Measurements from ENCODE around the gene MTFR2. TPM values are rescaled to one million over a fixed set of nuclear protein-coding genes. Genes with fewer than 3 reads are reported as not detected.

MTFR2 gene
- polyA plus RNA-seq, 2 of the 4 experiments (the other 2 are of a cell fraction) = 11.8 to 20.1 TPM

DNA sequence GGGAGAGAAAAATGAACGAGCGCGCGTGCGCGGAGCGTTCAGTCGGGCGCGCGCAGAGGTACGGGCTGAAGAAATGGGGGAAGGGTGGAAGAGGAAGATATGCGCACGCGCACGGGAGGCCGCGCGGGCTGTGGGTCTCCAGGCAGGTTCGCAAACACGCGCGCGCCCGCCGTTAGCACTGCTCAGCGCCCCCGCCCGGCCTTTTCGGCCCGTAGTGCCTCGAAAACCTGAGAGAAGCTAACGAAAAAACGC, 39.1 kb upstream of the MTFR2 start:
- CTCF ChIA-PET = interaction anchor here (0.8 kb wide), 2 partner anchors 12 to 19 kb away, joined by 3 to 5 read pairs; no protein-coding TSS in a partner anchor
- POLR2A ChIA-PET = interaction anchor here (0.7 to 3.7 kb wide), 16 partner anchors 9 to 791 kb away, joined by 3 to 33 read pairs (median 5); partner anchors contain the start of genes AHI1, MAP3K5 and MTFR2
- H3K4me3 ChIP-seq = peak overlapping the region; percentile 99
- ATAC-seq (peak; percentile 72), DNase-seq (ENCODE audit: low read depth in 1 of 2, low spot score in 1 of 2) (peak; percentile 58 to 89), FAIRE-seq (no peak)
- peak overlapping the region; percentile 99 to 100 for H3K27ac ChIP-seq
- TF ChIP-seq, protein P1, sequence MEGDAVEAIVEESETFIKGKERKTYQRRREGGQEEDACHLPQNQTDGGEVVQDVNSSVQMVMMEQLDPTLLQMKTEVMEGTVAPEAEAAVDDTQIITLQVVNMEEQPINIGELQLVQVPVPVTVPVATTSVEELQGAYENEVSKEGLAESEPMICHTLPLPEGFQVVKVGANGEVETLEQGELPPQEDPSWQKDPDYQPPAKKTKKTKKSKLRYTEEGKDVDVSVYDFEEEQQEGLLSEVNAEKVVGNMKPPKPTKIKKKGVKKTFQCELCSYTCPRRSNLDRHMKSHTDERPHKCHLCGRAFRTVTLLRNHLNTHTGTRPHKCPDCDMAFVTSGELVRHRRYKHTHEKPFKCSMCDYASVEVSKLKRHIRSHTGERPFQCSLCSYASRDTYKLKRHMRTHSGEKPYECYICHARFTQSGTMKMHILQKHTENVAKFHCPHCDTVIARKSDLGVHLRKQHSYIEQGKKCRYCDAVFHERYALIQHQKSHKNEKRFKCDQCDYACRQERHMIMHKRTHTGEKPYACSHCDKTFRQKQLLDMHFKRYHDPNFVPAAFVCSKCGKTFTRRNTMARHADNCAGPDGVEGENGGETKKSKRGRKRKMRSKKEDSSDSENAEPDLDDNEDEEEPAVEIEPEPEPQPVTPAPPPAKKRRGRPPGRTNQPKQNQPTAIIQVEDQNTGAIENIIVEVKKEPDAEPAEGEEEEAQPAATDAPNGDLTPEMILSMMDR (IDR thresholded peaks at IDR 0.05) = no peak
- TF ChIP-seq MAX (IDR thresholded peaks at IDR 0.05) (peak; percentile 26; the same call in 1 of the 2 replicates), HMGXB4 (CRISPR knock-in tag; IDR thresholded peaks at IDR 0.05; ENCODE audit: borderline replicate concordance) (no peak), FOSB (CRISPR knock-in tag; IDR thresholded peaks at IDR 0.05) (no peak)
- peak overlapping the region; percentile 72; the same call in 2 of the 3 replicates for H3K4me2 ChIP-seq
- H3K4me1 ChIP-seq = peaks cover 28% of the 10 kb centered on the region
- 0% methylated on average over 14 of the region's 34 CpGs for WGBS (ENCODE audit: missing lambda C conversion rate)
- H3K9me3 ChIP-seq = no peaks in the 10 kb centered on the region

GRCh38 chr6:136288566-136289326, 38.6 kb upstream of the MTFR2 start:
- Histone ChIP-seq H3K4me3 (peak overlapping the region; percentile 99), H3K4me2 (peak overlapping the region; percentile 72), H3K4me1 (peaks cover 32% of the 10 kb centered on the region), H3K9me3 (no peaks in the 10 kb centered on the region), H3K27ac (peak overlapping the region; percentile 99 to 100)
- no peak for TF ChIP-seq ZC3H11A (IDR thresholded peaks at IDR 0.05)
- TF ChIP-seq ZNF302 (CRISPR knock-in tag; IDR thresholded peaks at IDR 0.05) = no peak
- TF ChIP-seq CHD4 (IDR thresholded peaks at IDR 0.05; ENCODE audit: borderline replicate concordance) = no peak
- no peak for TF ChIP-seq ZSCAN20 (CRISPR knock-in tag; IDR thresholded peaks at IDR 0.05)
- TF ChIP-seq POLR2AphosphoS2 (conservative IDR thresholded peaks at IDR 0.05; ENCODE audit: low read length) = no peak
- TF ChIP-seq MAFK (IDR thresholded peaks at IDR 0.05; ENCODE audit: partially characterized antibody) = peak; percentile 48
- TF ChIP-seq HOXA7 (CRISPR knock-in tag; IDR thresholded peaks at IDR 0.05) = 0 out of 2 replicates have a peak, but pooled peaks have one; percentile 62
- no peak for TF ChIP-seq FOSL2 (IDR thresholded peaks at IDR 0.05)
- TF ChIP-seq FOSL2 (CRISPR knock-in tag; IDR thresholded peaks at IDR 0.05) = no peak
- TF ChIP-seq EHMT2 (IDR thresholded peaks at IDR 0.05; ENCODE audit: low read depth) = no peak
- ATAC-seq (peak; percentile 64 to 75), FAIRE-seq (no peak), DNase-seq (ENCODE audit: low read depth in 1 of 2, low spot score in 1 of 2) (peak; percentile 52 to 75)
- under 1% methylated on average over 20 of the region's 34 CpGs for WGBS (ENCODE audit: missing lambda C conversion rate)
- CTCF ChIA-PET = interaction anchor here (2.1 kb wide), 1 partner anchor 38 kb away, joined by 7 read pairs; the partner anchor contains the start of gene MTFR2
- POLR2A ChIA-PET = interaction anchor here (0.7 to 3.7 kb wide), 8 partner anchors 10 to 791 kb away, joined by 3 to 33 read pairs (median 8); partner anchors contain the start of genes AHI1 and MTFR2

DNA sequence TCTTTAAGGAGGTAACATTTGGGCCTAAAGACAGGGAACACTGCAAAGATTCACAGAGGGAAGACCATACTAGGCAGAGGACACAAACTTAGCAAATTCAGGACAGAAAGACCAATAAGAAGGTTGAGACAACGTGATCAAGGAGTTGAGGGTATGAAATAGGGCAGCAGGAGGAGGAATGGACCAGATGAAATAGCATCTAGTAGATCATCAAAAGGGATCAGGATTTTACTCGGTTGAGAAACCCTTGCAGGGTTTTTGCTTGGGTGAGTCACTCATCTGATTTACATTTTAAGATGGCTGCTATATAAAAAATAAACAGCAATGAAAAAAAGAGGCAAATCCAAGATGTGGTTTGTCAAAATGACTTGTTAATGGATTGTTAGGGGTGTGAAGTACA, 34.8 kb upstream of the MTFR2 start:
- no peak overlapping the region for H3K4me3 ChIP-seq
- H3K9me3 ChIP-seq = no peaks in the 10 kb centered on the region
- ChIA-PET CTCF (no interaction called here), POLR2A (no interaction called here)
- no peak for DNase-seq (ENCODE audit: low read depth in 1 of 2, low spot score in 1 of 2)
- H3K4me1 ChIP-seq = peaks cover 54% of the 10 kb centered on the region
- no peak for FAIRE-seq
- no peak for ATAC-seq
- TF ChIP-seq FOSL2 (IDR thresholded peaks at IDR 0.05) = no peak
- TF ChIP-seq FOSL2 (CRISPR knock-in tag; IDR thresholded peaks at IDR 0.05) = peak; percentile 38
- TF ChIP-seq, protein P1 (IDR thresholded peaks at IDR 0.05) = no peak
- 0 out of 6 replicates have a peak overlapping the region, but pooled peaks of 1 of the 2 experiments have one; percentile 27 for H3K27ac ChIP-seq
- H3K4me2 ChIP-seq = peak overlapping the region; percentile 63
- 13% methylated on average over 2 of the region's 2 CpGs for WGBS (ENCODE audit: missing lambda C conversion rate)
